Epithelial cell of esophagus (primary cell): ENCODE measurements around the gene BDKRB2.

Source experiments
- DNase-seq: peaks from one replicate; pipeline ENCODE4 v3.0.0; 2010; ENCODE audit warnings: low read depth
- H3K4me3 ChIP-seq: 2 replicates; pipeline ENCODE4 v1.5.1; 2011; ENCODE audit warnings: mild to moderate bottlenecking, low read length, control low read depth
- TF ChIP-seq, protein P1 (sequence below): IDR thresholded peaks from 2 replicates; pipeline ENCODE4 v1.5.1; 2011; ENCODE audit warnings: low read depth, mild to moderate bottlenecking, low read length, control low read depth, inconsistent platforms; ENCODE audit not compliant: insufficient read depth; ENCODE audit errors: missing control alignments

The BDKRB2 gene

DNA sequence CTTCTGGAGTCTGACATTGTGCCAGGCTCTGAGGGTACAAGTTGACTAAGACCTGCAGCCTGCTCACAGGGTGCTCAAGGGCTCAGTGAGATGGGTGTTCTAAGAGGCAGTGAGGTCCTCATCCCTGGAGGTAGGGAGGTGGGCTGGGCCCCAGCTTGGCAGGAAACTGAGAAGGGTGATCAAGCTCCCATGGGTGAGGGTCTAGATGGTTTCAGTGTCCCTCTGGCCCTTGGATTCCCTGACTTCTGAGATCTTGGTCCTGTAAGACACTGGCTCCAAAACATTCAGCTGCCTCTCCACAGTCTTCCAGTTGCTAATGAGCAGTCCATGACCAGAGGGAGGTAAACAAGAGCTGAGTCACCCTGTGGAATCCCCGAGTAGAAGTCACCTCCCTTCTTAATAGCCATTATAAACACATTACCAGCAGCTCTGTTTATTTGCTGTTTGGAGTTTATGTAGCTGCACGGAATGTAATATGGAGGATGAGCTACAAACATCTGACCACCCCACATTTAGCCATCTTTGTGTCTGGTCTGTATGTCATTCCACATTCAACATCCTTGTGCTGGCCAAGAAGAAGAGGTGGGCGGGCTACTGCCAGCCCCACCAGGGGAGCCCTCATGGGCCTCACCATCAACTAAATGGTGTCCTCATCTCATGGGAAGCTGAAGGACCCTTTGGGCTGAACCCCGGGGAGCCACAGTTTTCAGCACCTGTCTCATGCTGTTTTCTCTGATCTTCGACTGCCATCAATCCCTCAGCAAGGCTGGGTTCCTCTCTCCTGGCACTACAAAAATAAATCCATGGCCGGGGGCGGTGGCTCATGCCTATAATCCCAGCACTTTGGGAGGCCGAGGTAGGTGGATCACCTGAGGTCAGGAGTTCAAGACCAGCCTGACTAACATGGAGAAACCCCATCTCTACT is 37.2 kb upstream of the BDKRB2 start:
- peak; percentile 87 for DNase-seq
- TF ChIP-seq, protein P1, sequence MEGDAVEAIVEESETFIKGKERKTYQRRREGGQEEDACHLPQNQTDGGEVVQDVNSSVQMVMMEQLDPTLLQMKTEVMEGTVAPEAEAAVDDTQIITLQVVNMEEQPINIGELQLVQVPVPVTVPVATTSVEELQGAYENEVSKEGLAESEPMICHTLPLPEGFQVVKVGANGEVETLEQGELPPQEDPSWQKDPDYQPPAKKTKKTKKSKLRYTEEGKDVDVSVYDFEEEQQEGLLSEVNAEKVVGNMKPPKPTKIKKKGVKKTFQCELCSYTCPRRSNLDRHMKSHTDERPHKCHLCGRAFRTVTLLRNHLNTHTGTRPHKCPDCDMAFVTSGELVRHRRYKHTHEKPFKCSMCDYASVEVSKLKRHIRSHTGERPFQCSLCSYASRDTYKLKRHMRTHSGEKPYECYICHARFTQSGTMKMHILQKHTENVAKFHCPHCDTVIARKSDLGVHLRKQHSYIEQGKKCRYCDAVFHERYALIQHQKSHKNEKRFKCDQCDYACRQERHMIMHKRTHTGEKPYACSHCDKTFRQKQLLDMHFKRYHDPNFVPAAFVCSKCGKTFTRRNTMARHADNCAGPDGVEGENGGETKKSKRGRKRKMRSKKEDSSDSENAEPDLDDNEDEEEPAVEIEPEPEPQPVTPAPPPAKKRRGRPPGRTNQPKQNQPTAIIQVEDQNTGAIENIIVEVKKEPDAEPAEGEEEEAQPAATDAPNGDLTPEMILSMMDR = no peak
- H3K4me3 ChIP-seq = no peak overlapping the region

DNA sequence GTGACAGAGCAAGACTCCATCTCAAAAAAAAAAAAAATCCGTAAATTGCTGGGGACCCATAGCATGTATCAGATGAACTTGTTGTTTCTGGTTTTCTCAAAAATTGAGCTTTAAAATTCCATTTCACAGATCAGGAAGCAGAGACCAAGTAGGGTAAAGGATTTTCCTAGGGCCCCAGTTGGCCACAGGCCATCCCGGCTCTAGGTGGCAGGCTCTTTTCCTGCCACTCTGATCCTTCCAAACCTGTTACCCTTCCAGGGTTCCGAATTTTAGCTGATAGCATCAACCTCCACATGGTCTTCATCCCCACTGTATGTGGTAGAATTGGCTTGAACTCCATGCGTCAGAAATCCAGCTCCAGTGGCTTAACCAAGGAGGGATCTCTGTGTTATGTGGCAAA is 36.1 kb upstream of the BDKRB2 start:
- no peak overlapping the region for H3K4me3 ChIP-seq
- DNase-seq = no peak
- TF ChIP-seq, protein P1 = no peak

DNA sequence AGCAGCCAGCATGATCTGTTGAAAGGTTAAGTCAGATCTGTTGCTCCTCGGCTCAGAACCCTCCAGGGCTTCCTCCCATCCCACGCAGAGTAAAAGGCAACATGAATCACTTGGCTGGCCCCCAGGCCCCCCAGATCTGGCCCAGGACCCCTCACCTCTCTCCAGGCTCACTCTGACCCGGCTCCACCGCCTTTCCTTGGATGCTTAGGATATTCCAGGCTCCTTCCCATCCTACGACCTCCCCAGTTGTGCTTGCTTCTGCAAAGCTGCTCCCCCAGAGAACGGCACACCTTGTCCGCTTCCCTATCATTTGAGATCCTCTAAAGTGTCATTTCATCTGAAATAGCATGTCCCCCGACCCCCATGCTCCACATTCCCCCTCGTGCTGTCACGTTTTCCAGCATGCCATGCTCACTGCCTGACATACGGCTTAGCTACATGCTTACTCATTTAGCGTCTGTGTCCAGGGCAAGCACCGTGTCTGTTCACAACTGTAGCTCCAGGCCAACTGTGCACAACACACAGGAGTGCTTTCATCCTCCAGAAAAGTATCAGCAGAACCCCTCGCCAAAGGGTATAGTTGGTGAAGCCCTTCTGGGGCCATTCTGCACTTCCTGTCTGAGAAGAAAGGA is 33.6 kb upstream of the BDKRB2 start:
- no peak overlapping the region for H3K4me3 ChIP-seq
- TF ChIP-seq, protein P1 = no peak
- DNase-seq = no peak

DNA sequence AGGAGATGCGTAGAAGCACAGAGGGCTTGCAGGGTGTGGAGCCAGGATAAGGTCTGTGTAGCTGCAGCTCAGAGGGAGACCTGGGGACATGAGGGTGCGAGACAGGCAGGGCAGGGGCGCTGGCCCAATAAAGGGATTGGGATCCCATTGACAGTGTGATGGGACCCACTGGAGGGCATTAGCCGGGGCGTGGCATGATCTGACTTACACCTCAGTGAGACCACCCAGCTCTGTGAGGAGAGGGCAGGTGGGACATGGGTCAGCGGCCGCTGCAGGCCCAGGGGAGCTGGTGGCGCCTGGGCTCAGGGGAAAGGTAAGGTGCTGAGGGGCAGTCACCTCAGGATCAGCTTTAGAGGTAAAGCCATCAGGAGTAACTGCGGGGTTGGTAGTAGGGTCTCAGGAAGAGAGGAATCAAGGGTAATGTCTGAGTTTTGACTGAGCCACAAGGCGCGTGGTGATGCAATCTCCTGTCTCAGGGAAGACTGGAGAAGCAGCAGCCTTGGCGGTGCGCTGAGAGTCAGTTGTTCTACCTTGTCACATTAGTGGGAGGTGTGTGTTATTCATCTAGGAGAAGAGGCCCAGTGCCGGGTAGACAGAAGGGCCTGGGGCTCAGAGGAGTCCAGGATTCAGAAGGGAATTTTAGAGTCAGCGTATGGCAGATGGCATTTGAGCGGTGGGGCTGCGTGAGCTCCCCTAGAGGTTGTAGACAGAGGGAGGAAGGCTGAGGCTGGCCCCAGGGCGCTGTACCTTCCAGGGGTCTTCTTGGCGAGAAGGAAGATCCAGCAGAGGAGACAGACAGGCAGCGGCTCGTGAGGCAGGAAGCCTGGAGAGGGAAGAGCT is 30.8 kb upstream of the BDKRB2 start:
- H3K4me3 ChIP-seq = no peak overlapping the region
- TF ChIP-seq, protein P1 = no peak
- DNase-seq = no peak

DNA sequence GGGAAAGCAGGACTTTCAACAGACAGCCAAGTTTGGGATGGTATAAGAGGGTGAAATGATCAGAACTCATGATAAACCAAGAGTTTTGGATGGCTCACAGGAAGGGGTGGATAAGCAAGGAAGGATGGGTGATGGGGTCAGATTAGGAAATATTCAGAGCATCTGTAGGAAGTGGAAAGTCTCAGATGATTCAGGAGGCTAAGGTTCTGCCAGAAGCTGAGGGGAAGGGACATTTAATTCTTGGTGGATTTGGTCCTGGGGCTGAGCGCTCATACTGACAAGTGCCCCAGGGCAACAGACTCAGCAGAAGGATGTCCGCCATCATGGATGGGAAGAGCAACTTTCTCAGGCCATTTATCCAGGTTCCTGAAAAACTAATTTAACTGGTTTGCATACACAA is 28.4 kb upstream of the BDKRB2 start:
- TF ChIP-seq, protein P1 = no peak
- H3K4me3 ChIP-seq = no peak overlapping the region
- no peak for DNase-seq

DNA sequence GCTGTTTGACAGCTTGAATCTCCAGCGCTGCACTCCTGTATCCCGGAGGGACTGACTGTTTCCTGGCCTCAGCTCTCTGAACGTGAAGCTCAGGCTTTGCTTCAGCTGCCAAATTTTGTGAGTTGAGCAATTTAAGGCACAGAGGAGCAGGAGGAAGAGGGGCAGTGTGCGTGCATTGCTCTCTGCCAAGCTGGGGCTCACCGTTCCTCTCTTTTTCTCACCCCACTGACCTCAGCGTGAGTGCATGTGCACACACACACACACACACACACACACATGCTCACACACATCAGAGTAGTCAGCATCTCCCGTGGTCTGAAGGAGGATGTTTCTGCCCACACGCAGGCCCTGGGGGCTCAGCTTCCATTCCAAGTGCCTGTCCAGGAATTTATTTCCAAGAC is 27.8 kb upstream of the BDKRB2 start:
- TF ChIP-seq, protein P1 = no peak
- no peak overlapping the region for H3K4me3 ChIP-seq
- peak; percentile 37 for DNase-seq
